WTC11 (cell line): ENCODE results near the gene ROBO4. TPM values are rescaled to one million over a fixed set of nuclear protein-coding genes. Genes with fewer than 3 reads are reported as not detected.

ENCODE experiments used
- ATAC-seq: fragments of 200-7000 bp; cut with Tn5 transposase; 2 replicates; pipeline ENCODE4 v1.10.0; 2021; ENCODE audit warnings: mild to moderate bottlenecking, moderate library complexity
- CTCF ChIA-PET: fragments of 300-600 bp; sonication (Branson Sonifier 250); formaldehyde crosslinking; loops from one replicate; lab custom pipeline; 2021; ENCODE audit warnings: antibody characterized with exemption; lab: Charles Lee
- POLR2A ChIA-PET: fragments of 350-600 bp; sonication (Branson Sonifier 250); formaldehyde crosslinking; loops from one replicate; lab custom pipeline; 2021; ENCODE audit warnings: antibody characterized with exemption; lab: Charles Lee
- DNase-seq: peaks from one replicate; pipeline ENCODE4 v3.0.0; 2021; ENCODE audit warnings: low spot score
- H3K27ac Mint-ChIP-seq: 2 replicates; pipeline ENCODE4 v1.8.0; 2021; ENCODE audit warnings: mixed read lengths
- H3K27me3 Mint-ChIP-seq: 2 replicates; pipeline ENCODE4 v1.8.0; 2021; ENCODE audit warnings: low read depth, mild to moderate bottlenecking, moderate library complexity, mixed read lengths
- H3K36me3 Mint-ChIP-seq: 2 replicates; pipeline ENCODE4 v1.8.0; 2021; ENCODE audit warnings: mixed read lengths
- H3K4me1 Mint-ChIP-seq: 2 replicates; pipeline ENCODE4 v1.8.0; 2022; ENCODE audit warnings: mixed read lengths
- H3K4me3 Mint-ChIP-seq: 2 replicates; pipeline ENCODE4 v1.8.0; 2021; ENCODE audit warnings: mild to moderate bottlenecking, moderate library complexity, mixed read lengths
- H3K9me3 Mint-ChIP-seq: 2 replicates; pipeline ENCODE4 v1.8.0; 2021; ENCODE audit warnings: mixed read lengths
- ATF6 ChIP-seq: sonication (generic); formaldehyde crosslinking; IDR thresholded peaks from 2 replicates; pipeline ENCODE4 v1.8.1; 2023; ENCODE audit warnings: mild to moderate bottlenecking, missing genetic modification reagents
- CBFB ChIP-seq: sonication (generic); formaldehyde crosslinking; IDR thresholded peaks from 2 replicates; pipeline ENCODE4 v1.8.1; 2022; ENCODE audit warnings: mild to moderate bottlenecking, low read depth, missing genetic modification reagents
- GRHL2 ChIP-seq: fragments of 250-450 bp; sonication (Bioruptor Pico); IDR thresholded peaks from 2 replicates; pipeline ENCODE4 v1.8.0; 2022; ENCODE audit warnings: mild to moderate bottlenecking, moderate library complexity; ENCODE audit not compliant: insufficient replicate concordance, severe bottlenecking
- GTF2I ChIP-seq: fragments of 250-450 bp; sonication (Bioruptor Pico); conservative IDR thresholded peaks from 2 replicates; pipeline ENCODE4 v1.4.0; 2021; ENCODE audit warnings: mild to moderate bottlenecking
- NFATC4 ChIP-seq: fragments of 250-450 bp; sonication (Bioruptor Pico); IDR thresholded peaks from 2 replicates; pipeline ENCODE4 v1.9.0; 2021; ENCODE audit warnings: mild to moderate bottlenecking
- NR2C2 ChIP-seq: sonication (generic); formaldehyde crosslinking; IDR thresholded peaks from 2 replicates; pipeline ENCODE4 v1.8.0; 2022; ENCODE audit warnings: mild to moderate bottlenecking, missing genetic modification reagents
- SMAD3 ChIP-seq: sonication (generic); formaldehyde crosslinking; IDR thresholded peaks from 2 replicates; pipeline ENCODE4 v1.8.0; 2022; ENCODE audit warnings: missing genetic modification reagents, mild to moderate bottlenecking, borderline replicate concordance
- TEAD1 ChIP-seq: sonication (generic); formaldehyde crosslinking; IDR thresholded peaks from 2 replicates; pipeline ENCODE4 v1.8.0; 2022; ENCODE audit warnings: mild to moderate bottlenecking, missing genetic modification reagents
- ZNF121 ChIP-seq: sonication (generic); formaldehyde crosslinking; IDR thresholded peaks from 2 replicates; pipeline ENCODE4 v1.8.0; 2023; ENCODE audit warnings: missing genetic modification reagents
- ZNF317 ChIP-seq: sonication (generic); formaldehyde crosslinking; IDR thresholded peaks from 2 replicates; pipeline ENCODE4 v1.8.1; 2023; ENCODE audit warnings: low read depth, mild to moderate bottlenecking, moderate library complexity, missing genetic modification reagents, borderline replicate concordance
- ZNF396 ChIP-seq: fragments of 250-450 bp; sonication (Bioruptor Pico); IDR thresholded peaks from 2 replicates; pipeline ENCODE4 v1.8.0; 2021; ENCODE audit warnings: mild to moderate bottlenecking, moderate library complexity, borderline replicate concordance
- ZNF512 ChIP-seq: sonication (generic); formaldehyde crosslinking; IDR thresholded peaks from 2 replicates; pipeline ENCODE4 v1.8.1; 2022; ENCODE audit warnings: missing genetic modification reagents, borderline replicate concordance
- ZNF532 ChIP-seq: fragments of 250-450 bp; sonication (Bioruptor Pico); IDR thresholded peaks from 2 replicates; pipeline ENCODE4 v1.9.0; 2021; ENCODE audit warnings: mild to moderate bottlenecking, borderline replicate concordance
- total RNA-seq: library from RNA; stranded (reverse); gene quantifications from 3 replicates; pipeline ENCODE4 v1.2.3, GENCODE V29; 2021
- TF ChIP-seq, protein P1 (sequence below): sonication (generic); formaldehyde crosslinking; IDR thresholded peaks from 2 replicates; pipeline ENCODE4 v1.8.1; 2022; ENCODE audit warnings: mild to moderate bottlenecking, missing genetic modification reagents, moderate library complexity, borderline replicate concordance
- TF ChIP-seq, protein P2 (sequence below): sonication (generic); formaldehyde crosslinking; IDR thresholded peaks from 2 replicates; pipeline ENCODE4 v1.8.0; 2022; ENCODE audit warnings: missing genetic modification reagents

ROBO4 gene
- total RNA-seq, 1 experiment from 2014 or later, result 0.13 TPM

DNA sequence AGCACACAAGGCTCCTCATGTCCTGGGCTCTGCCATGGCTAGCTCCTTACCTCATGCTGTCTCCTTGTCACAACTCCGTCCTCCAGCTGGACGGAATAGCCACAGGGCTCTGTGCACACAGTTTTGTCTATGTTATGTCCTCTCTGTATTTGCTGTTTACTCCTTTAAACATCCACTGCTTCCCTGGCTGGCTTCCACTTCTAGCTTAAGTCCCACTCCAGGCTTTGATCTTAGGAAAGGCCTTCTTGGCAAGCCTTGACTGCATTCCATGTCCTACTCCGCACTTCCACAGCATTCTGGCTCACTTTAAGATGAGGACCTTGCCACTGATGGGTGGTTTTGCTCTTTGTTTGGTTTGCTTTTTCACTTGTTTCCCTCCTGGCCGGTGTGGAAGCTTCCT lies 55.4 kb downstream of the ROBO4 start:
- H3K27ac Mint-ChIP-seq, result no peak overlapping the region
- TF ChIP-seq GTF2I, result no peak
- TF ChIP-seq, protein P1, sequence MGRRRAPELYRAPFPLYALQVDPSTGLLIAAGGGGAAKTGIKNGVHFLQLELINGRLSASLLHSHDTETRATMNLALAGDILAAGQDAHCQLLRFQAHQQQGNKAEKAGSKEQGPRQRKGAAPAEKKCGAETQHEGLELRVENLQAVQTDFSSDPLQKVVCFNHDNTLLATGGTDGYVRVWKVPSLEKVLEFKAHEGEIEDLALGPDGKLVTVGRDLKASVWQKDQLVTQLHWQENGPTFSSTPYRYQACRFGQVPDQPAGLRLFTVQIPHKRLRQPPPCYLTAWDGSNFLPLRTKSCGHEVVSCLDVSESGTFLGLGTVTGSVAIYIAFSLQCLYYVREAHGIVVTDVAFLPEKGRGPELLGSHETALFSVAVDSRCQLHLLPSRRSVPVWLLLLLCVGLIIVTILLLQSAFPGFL (CRISPR knock-in tag), result no peak
- no peak for TF ChIP-seq ZNF512 (CRISPR knock-in tag)
- no peak for TF ChIP-seq SMAD3 (CRISPR knock-in tag)
- TF ChIP-seq ZNF121 (CRISPR knock-in tag), result no peak
- TF ChIP-seq ZNF396 (CRISPR knock-in tag), result no peak
- no peak for TF ChIP-seq CBFB (CRISPR knock-in tag)
- no peak for TF ChIP-seq ZNF532 (CRISPR knock-in tag)
- TF ChIP-seq, protein P2, sequence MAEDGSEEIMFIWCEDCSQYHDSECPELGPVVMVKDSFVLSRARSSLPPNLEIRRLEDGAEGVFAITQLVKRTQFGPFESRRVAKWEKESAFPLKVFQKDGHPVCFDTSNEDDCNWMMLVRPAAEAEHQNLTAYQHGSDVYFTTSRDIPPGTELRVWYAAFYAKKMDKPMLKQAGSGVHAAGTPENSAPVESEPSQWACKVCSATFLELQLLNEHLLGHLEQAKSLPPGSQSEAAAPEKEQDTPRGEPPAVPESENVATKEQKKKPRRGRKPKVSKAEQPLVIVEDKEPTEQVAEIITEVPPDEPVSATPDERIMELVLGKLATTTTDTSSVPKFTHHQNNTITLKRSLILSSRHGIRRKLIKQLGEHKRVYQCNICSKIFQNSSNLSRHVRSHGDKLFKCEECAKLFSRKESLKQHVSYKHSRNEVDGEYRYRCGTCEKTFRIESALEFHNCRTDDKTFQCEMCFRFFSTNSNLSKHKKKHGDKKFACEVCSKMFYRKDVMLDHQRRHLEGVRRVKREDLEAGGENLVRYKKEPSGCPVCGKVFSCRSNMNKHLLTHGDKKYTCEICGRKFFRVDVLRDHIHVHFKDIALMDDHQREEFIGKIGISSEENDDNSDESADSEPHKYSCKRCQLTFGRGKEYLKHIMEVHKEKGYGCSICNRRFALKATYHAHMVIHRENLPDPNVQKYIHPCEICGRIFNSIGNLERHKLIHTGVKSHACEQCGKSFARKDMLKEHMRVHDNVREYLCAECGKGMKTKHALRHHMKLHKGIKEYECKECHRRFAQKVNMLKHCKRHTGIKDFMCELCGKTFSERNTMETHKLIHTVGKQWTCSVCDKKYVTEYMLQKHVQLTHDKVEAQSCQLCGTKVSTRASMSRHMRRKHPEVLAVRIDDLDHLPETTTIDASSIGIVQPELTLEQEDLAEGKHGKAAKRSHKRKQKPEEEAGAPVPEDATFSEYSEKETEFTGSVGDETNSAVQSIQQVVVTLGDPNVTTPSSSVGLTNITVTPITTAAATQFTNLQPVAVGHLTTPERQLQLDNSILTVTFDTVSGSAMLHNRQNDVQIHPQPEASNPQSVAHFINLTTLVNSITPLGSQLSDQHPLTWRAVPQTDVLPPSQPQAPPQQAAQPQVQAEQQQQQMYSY (CRISPR knock-in tag), result no peak
- TF ChIP-seq NR2C2, result no peak
- H3K27me3 Mint-ChIP-seq, result no peaks in the 10 kb centered on the region; the same call in none of the 2 replicates
- no peaks in the 10 kb centered on the region for H3K36me3 Mint-ChIP-seq
- peaks cover 32% of the 10 kb centered on the region for H3K4me1 Mint-ChIP-seq
- H3K4me3 Mint-ChIP-seq, result peak overlapping the region; percentile 62
- POLR2A ChIA-PET, result no interaction called here
- H3K9me3 Mint-ChIP-seq, result no peaks in the 10 kb centered on the region
- no peak for ATAC-seq
- CTCF ChIA-PET, result interaction anchor here (0.9 to 4.2 kb wide), 3 partner anchors 24 to 96 kb away, joined by 3 to 29 read pairs (median 5); no protein-coding TSS in a partner anchor
- no peak for DNase-seq

DNA sequence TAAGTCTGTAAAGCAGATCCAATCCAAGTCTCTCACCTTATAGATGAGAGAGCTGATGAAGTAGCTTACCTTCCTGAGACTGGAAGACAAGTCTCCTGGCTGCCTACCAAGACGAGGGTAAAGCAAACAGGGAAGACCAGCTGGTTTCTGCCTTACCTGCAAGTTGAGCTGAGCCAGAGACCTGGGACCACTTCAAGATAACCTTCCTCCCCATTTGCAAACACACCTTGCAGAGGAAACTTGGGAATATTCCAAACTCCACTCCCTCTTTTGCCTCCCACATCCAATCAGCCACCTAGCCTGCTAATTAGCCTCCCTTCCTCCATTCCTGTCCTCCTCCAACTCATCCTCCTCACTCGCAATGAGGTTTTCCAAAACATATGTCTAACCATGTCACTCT lies 55.8 kb downstream of the ROBO4 start:
- no peak for DNase-seq
- H3K4me1 Mint-ChIP-seq, result peaks cover 35% of the 10 kb centered on the region
- ChIA-PET CTCF (interaction anchor here (0.9 to 4.2 kb wide), 2 partner anchors 25 to 34 kb away, joined by 3 to 29 read pairs; no protein-coding TSS in a partner anchor), POLR2A (interaction anchor here (0.6 kb wide), 1 partner anchor 250 kb away, joined by 3 read pairs; no protein-coding TSS in a partner anchor)
- H3K9me3 Mint-ChIP-seq, result no peaks in the 10 kb centered on the region
- no peak overlapping the region for H3K4me3 Mint-ChIP-seq
- H3K36me3 Mint-ChIP-seq, result no peaks in the 10 kb centered on the region
- H3K27ac Mint-ChIP-seq, result no peak overlapping the region
- no peak for ATAC-seq
- no peaks in the 10 kb centered on the region; the same call in none of the 2 replicates for H3K27me3 Mint-ChIP-seq
- TF ChIP-seq TEAD1 (CRISPR knock-in tag) (no peak), ZNF532 (CRISPR knock-in tag) (no peak), NFATC4 (CRISPR knock-in tag) (no peak), ZNF317 (CRISPR knock-in tag) (no peak), GRHL2 (CRISPR knock-in tag) (no peak), ATF6 (CRISPR knock-in tag) (no peak)
